HepG2 (cell line): ENCODE data around the gene THY1. TPM values are rescaled to one million over a fixed set of nuclear protein-coding genes. Genes with fewer than 3 reads are reported as not detected.

Experiments used
- CBX2 ChIP-seq, 2 experiments: fragments of 200-600 bp in 1 of 2; sonication (generic); formaldehyde crosslinking in 1 of 2; IDR thresholded peaks; 2 replicates each; pipeline versions ENCODE4 v1.7.0 to v1.8.1; 2018 to 2022; ENCODE audit warnings: low read depth in 2 of 2, low read length in 1 of 2, mild to moderate bottlenecking in 1 of 2, missing genetic modification reagents in 1 of 2
- CSRNP1 ChIP-seq: sonication (generic); formaldehyde crosslinking; IDR thresholded peaks from 2 replicates; pipeline ENCODE4 v1.8.1; 2023; ENCODE audit warnings: mild to moderate bottlenecking, missing genetic modification reagents
- GABPA ChIP-seq, 2 experiments: IDR thresholded peaks; 2 replicates each; pipeline ENCODE4 v1.6.1; 2011 to 2016; ENCODE audit warnings: low read depth in 2 of 2, low read length in 1 of 2, missing biosample characterization in 1 of 2, missing genetic modification characterization in 1 of 2
- ISL2 ChIP-seq: sonication (generic); formaldehyde crosslinking; IDR thresholded peaks from 2 replicates; pipeline ENCODE4 v1.5.0; 2020; ENCODE audit warnings: missing genetic modification reagents
- MEIS1 ChIP-seq: sonication (generic); formaldehyde crosslinking; IDR thresholded peaks from 2 replicates; pipeline ENCODE4 v1.9.0; 2021; ENCODE audit warnings: mild to moderate bottlenecking, missing genetic modification reagents, moderate library complexity, borderline replicate concordance
- NR2C2 ChIP-seq: sonication (generic); formaldehyde crosslinking; IDR thresholded peaks from 2 replicates; pipeline ENCODE4 v1.4.0; 2020; ENCODE audit warnings: missing genetic modification reagents, mild to moderate bottlenecking, moderate library complexity, borderline replicate concordance
- PCBP1 ChIP-seq: fragments of 200-400 bp; formaldehyde crosslinking; IDR thresholded peaks from 2 replicates; pipeline ENCODE4 v1.6.1; 2017; ENCODE audit warnings: mild to moderate bottlenecking, low read depth, low read length, borderline replicate concordance
- SKIL ChIP-seq: sonication (generic); formaldehyde crosslinking; IDR thresholded peaks from 2 replicates; pipeline ENCODE4 v1.8.0; 2022; ENCODE audit warnings: missing genetic modification reagents, mild to moderate bottlenecking, moderate library complexity, borderline replicate concordance
- SRSF1 ChIP-seq: fragments of 200-400 bp; formaldehyde crosslinking; optimal IDR thresholded peaks from 2 replicates; pipeline ENCODE3; 2017; ENCODE audit warnings: mild to moderate bottlenecking, low read depth, low read length, moderate library complexity
- TFDP2 ChIP-seq: sonication (generic); formaldehyde crosslinking; IDR thresholded peaks from 2 replicates; pipeline ENCODE4 v1.4.0; 2020; ENCODE audit warnings: missing genetic modification reagents
- XBP1 ChIP-seq: sonication (generic); formaldehyde crosslinking; IDR thresholded peaks from 2 replicates; pipeline ENCODE4 v1.5.0; 2020; ENCODE audit warnings: missing genetic modification reagents
- ZNF318 ChIP-seq: sonication (generic); formaldehyde crosslinking; IDR thresholded peaks from 2 replicates; pipeline ENCODE4 v1.4.0; 2020; ENCODE audit warnings: mild to moderate bottlenecking, missing genetic modification reagents
- ZNF468 ChIP-seq: sonication (generic); formaldehyde crosslinking; IDR thresholded peaks from 2 replicates; pipeline ENCODE4 v1.8.0; 2022; ENCODE audit warnings: mild to moderate bottlenecking, moderate library complexity, missing genetic modification reagents
- ZNF564 ChIP-seq: sonication (generic); formaldehyde crosslinking; IDR thresholded peaks from 2 replicates; pipeline ENCODE4 v1.8.1; 2023; ENCODE audit warnings: mild to moderate bottlenecking, missing genetic modification reagents
- ZNF572 ChIP-seq: sonication (generic); formaldehyde crosslinking; IDR thresholded peaks from 2 replicates; pipeline ENCODE4 v1.5.1; 2020; ENCODE audit warnings: mild to moderate bottlenecking, missing genetic modification reagents
- polyA plus RNA-seq, 8 experiments: library from polyadenylated mRNA; depleted of rRNA in 3 of 8; stranded (reverse) in 7 of 8; unstranded in 1 of 8; fragments of >200 nt; fragmentation: Illumina TruSeq in 4 of 8; extraction: Trizol in 4 of 8; gene quantifications; 2 replicates each; pipeline versions ENCODE4 v1.2.1 to v1.2.3, GENCODE V29; 2011 to 2016; ENCODE audit warnings: low read depth in 4 of 8, missing spikeins in 1 of 8, mixed read lengths in 1 of 8; ENCODE audit not compliant: insufficient read depth in 1 of 8
- total RNA-seq, 5 experiments: library from RNA; depleted of rRNA; stranded (reverse); fragments of >200 nt; fragmentation: Illumina TruSeq; extraction: Trizol; gene quantifications; 2 replicates each; pipeline ENCODE4 v1.2.3, GENCODE V29; 2016; ENCODE audit warnings: low read depth in 1 of 5

The THY1 gene
- total and polyA plus RNA-seq, 2 of the 13 experiments (the other 11 are each of a cell fraction or from before 2014, with no cell fraction given): not detected

GRCh38 chr11:119376197-119376847 lies 46.6 kb downstream of the THY1 start (continued):
- TF ChIP-seq PCBP1 (peak; percentile 73; the same call in 1 of the 2 replicates), TFDP2 (CRISPR knock-in tag) (no peak; the same call in 1 of the 2 replicates), XBP1 (CRISPR knock-in tag) (no peak), MEIS1 (CRISPR knock-in tag) (no peak), ZNF468 (no peak), GABPA (IDR thresholded peaks at IDR 0.05; ENCODE audit: low read depth, low read length) (no peak), GABPA (CRISPR knock-in tag; IDR thresholded peaks at IDR 0.05; ENCODE audit: low read depth) (no peak), ISL2 (CRISPR knock-in tag) (peak; percentile 86), ZNF564 (CRISPR knock-in tag) (no peak), SRSF1 (peak; percentile 55), NR2C2 (CRISPR knock-in tag) (peak; percentile 54; the same call in 1 of the 2 replicates), ZNF572 (CRISPR knock-in tag) (no peak), CSRNP1 (CRISPR knock-in tag) (no peak), ZNF318 (CRISPR knock-in tag) (no peak), SKIL (peak; percentile 27; the same call in 1 of the 2 replicates), CBX2 (IDR thresholded peaks at IDR 0.05; ENCODE audit: low read depth, low read length) (no peak), CBX2 (CRISPR knock-in tag; IDR thresholded peaks at IDR 0.05; ENCODE audit: low read depth) (no peak)
